Measurements from ENCODE around the gene HEPH. TPM values are rescaled to one million over a fixed set of nuclear protein-coding genes. Genes with fewer than 3 reads are reported as not detected.

HEPH gene
- total and polyA plus RNA-seq, 2 of the 8 experiments (the other 6 are each of a cell fraction or from before 2014, with no cell fraction given), result 20.2 to 41.4 TPM

GRCh38 chrX:66149519-66149918 lies 14.5 kb upstream of the HEPH start:
- no peak overlapping the region for H2BK120ac ChIP-seq (replicated peaks; ENCODE audit: low read depth, low read length)
- FAIRE-seq, result no peak
- no peak overlapping the region for H3K23ac ChIP-seq (ENCODE audit: insufficient read length)
- no peaks in the 10 kb centered on the region for H3K27me3 ChIP-seq (replicated peaks in 1 of 4; ENCODE audit: control insufficient read depth in 3 of 4, extremely low read depth in 1 of 4, insufficient read depth in 3 of 4, low read length in 3 of 4)
- POLR2A ChIA-PET (ENCODE audit: partially characterized antibody), result no interaction called here
- no peaks in the 10 kb centered on the region for H3K4me1 ChIP-seq (replicated peaks in 1 of 4; ENCODE audit: control insufficient read depth in 3 of 4, insufficient read depth in 4 of 4, low read length in 3 of 4)
- H2BK5ac ChIP-seq (ENCODE audit: low read depth, low read length), result no peak overlapping the region
- no peak for DNase-seq (ENCODE audit: low read depth in 1 of 2, low spot score in 2 of 2)
- no peak overlapping the region for H3K4me3 ChIP-seq (ENCODE audit: extremely low read depth in 1 of 4, insufficient read depth in 2 of 4, low read depth in 3 of 4, low read length in 4 of 4)
- H3K9me3 ChIP-seq (ENCODE audit: insufficient read depth in 2 of 2, low read depth in 1 of 2, low read length in 1 of 2), result no peaks in the 10 kb centered on the region
- no peaks in the 10 kb centered on the region for H3K79me2 ChIP-seq (ENCODE audit: control insufficient read depth in 1 of 2, insufficient read depth in 2 of 2, low read length in 2 of 2)
- H3K18ac ChIP-seq (ENCODE audit: extremely low read depth, low read length), result no peak overlapping the region
- no peak overlapping the region for H2BK12ac ChIP-seq (ENCODE audit: low read depth, low read length)
- 94% methylated on average over 1 of the region's 1 CpG; no CpG with 5 or more reads in 1 of the 2 experiments for WGBS, 2 experiments (ENCODE audit: extremely low coverage in 1 of 2, insufficient coverage in 1 of 2, insufficient read length in 1 of 2, insufficient replicate concordance in 2 of 2, low coverage in 1 of 2, low lambda C conversion rate in 2 of 2, missing lambda C conversion rate in 1 of 2)
- no peak overlapping the region for H2BK15ac ChIP-seq (ENCODE audit: low read length)
- H3K4ac ChIP-seq (replicated peaks; ENCODE audit: insufficient read length, low read depth, low read length), result no peak overlapping the region
- no peak overlapping the region for H4K91ac ChIP-seq (replicated peaks; ENCODE audit: insufficient read length, low read length)
- H4K20me1 ChIP-seq (replicated peaks in 1 of 2; ENCODE audit: control insufficient read depth in 1 of 2, insufficient read depth in 2 of 2, low read length in 2 of 2), result no peaks in the 10 kb centered on the region
- H3K56ac ChIP-seq (replicated peaks; ENCODE audit: insufficient read length, low read depth, low read length), result no peak overlapping the region
- H3K14ac ChIP-seq (ENCODE audit: insufficient read length), result no peak overlapping the region
- no peaks in the 10 kb centered on the region for H3K36me3 ChIP-seq (ENCODE audit: control insufficient read depth in 2 of 4, insufficient read depth in 4 of 4, low read length in 3 of 4)
- no peaks in the 10 kb centered on the region for H3K79me1 ChIP-seq (ENCODE audit: low read depth, low read length)
- no peaks in the 10 kb centered on the region for H3K23me2 ChIP-seq (ENCODE audit: low read depth, low read length)
- CTCF ChIA-PET (ENCODE audit: partially characterized antibody), result no interaction called here
- no peak overlapping the region for H3K9ac ChIP-seq (replicated peaks in 1 of 4; ENCODE audit: extremely low read depth in 1 of 4, low read depth in 3 of 4, low read length in 3 of 4)
- no peak overlapping the region for H2BK20ac ChIP-seq (ENCODE audit: low read length)
- H2AFZ ChIP-seq (ENCODE audit: low read length), result no peak overlapping the region
- no peak overlapping the region for H4K8ac ChIP-seq (ENCODE audit: extremely low read depth, insufficient read depth, low read length)
- H3K27ac ChIP-seq (ENCODE audit: low read depth, low read length), result no peak overlapping the region
- H4K5ac ChIP-seq (ENCODE audit: insufficient read length, low read depth, low read length), result no peak overlapping the region
- H2AK5ac ChIP-seq (ENCODE audit: low read depth, low read length), result no peak overlapping the region
- no peak overlapping the region for H3K4me2 ChIP-seq (ENCODE audit: insufficient read depth in 1 of 2, low read depth in 2 of 2, low read length in 2 of 2)
- TF ChIP-seq HDAC2 (IDR thresholded peaks at IDR 0.05; ENCODE audit: borderline replicate concordance in 1 of 2, low read depth in 2 of 2, low read length in 2 of 2) (no peak), RNF2 (IDR thresholded peaks at IDR 0.05; ENCODE audit: borderline replicate concordance, low read depth, low read length, missing control alignments, poor library complexity, severe bottlenecking) (no peak), JUN (IDR thresholded peaks at IDR 0.05; ENCODE audit: low read depth, low read length) (no peak), SAP30 (IDR thresholded peaks at IDR 0.05; ENCODE audit: insufficient read depth, insufficient replicate concordance, low read length) (no peak), SP4 (IDR thresholded peaks at IDR 0.05; ENCODE audit: low read length) (no peak), YY1 (IDR thresholded peaks at IDR 0.05; ENCODE audit: low read depth, low read length) (no peak), KDM4A (IDR thresholded peaks at IDR 0.05; ENCODE audit: low read depth, low read length, severe bottlenecking) (no peak), BCL11A (IDR thresholded peaks at IDR 0.05; ENCODE audit: low read depth in 2 of 2, low read length in 2 of 2) (no peak), CEBPB (IDR thresholded peaks at IDR 0.05; ENCODE audit: low read depth, low read length) (no peak), TAF1 (IDR thresholded peaks at IDR 0.05; ENCODE audit: low read depth, low read length) (no peak), KDM5A (IDR thresholded peaks at IDR 0.05; ENCODE audit: low read length) (no peak), KDM1A (IDR thresholded peaks at IDR 0.05; ENCODE audit: borderline replicate concordance, low read length) (no peak), CTBP2 (IDR thresholded peaks at IDR 0.05; ENCODE audit: borderline replicate concordance, insufficient read depth, insufficient read length, low read length) (no peak), NANOG (IDR thresholded peaks at IDR 0.05; ENCODE audit: insufficient read depth, low read depth, low read length, poor library complexity, severe bottlenecking) (no peak), SIX5 (IDR thresholded peaks at IDR 0.05; ENCODE audit: low read depth, low read length) (no peak)
